Sciatic nerve (tissue), 2 donors: Measurements from ENCODE around the gene ZNF385B. TPM values are rescaled to one million over a fixed set of nuclear protein-coding genes. Genes with fewer than 3 reads are reported as not detected.

ENCODE experiments used
- ATAC-seq: fragments of 200-7000 bp; cut with Tn5 transposase; one replicate; pipeline ENCODE4 v1.9.1; 2020; ENCODE audit warnings: mild to moderate bottlenecking, moderate library complexity
- DNase-seq: peaks from one replicate; pipeline ENCODE4 v3.0.0-alpha.2; 2020; ENCODE audit warnings: low spot score
- intact Hi-C: fragments of 100-400 bp; cut with DNase I; formaldehyde crosslinking; loops from one replicate; pipeline ENCODE4 v1.14.2; 2022
- total RNA-seq: library from RNA; stranded (reverse); fragmentation: NEBNext Ultra II Directional; extraction: Animal tissue kit (Norgen Biotek cat#: 25700); gene quantifications from one replicate; pipeline ENCODE4 v1.2.1, GENCODE V29; 2021
- donor health status: DM: no; HTN: no; CAD: no.
- donor health status: DM: no; HTN: no; CAD: no.

The ZNF385B gene
- total RNA-seq, 1 donor from 2014 or later, result 5.3 TPM

DNA sequence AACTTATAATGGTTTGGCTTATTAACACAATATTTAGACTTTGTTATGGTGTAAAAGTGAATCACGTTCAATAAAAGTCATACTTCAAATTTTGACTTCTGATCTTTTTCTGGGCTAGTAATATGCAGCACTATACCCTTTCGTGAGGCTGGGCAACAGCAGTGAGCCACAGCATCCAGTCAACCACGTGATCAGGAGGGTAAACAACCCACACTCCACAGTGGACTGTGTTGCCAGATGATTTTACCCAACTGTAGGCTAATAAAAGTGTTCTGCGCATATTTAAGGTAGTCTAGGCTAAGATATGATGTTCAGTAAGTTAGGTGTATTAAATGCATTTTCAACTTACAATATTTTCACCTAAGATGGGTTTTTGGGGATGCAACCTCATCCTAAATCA, 148.6 kb downstream of the ZNF385B start:
- DNase-seq, result no peak
- ATAC-seq, result no peak
- intact Hi-C loops, result no loop called here

DNA sequence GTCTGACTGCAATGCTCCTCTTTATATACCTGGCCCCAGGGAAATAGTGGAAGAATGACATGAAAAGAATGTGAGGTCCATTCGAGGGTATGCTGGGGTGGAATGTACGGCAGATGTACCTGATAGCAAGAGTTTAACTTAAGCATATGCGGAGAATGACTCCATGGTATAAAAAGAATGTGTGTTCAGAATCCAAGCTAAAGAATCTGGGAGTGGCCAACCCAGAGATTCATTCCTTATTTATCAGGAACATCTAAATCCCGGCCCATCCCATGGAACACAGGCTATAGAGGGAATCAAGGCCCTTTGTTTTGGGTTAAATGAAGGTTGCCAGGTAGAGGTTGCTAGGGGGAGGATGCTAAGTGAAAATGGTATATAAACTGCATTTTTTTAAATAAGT, 150.0 kb downstream of the ZNF385B start:
- intact Hi-C loops, result no loop called here
- DNase-seq, result no peak
- no peak for ATAC-seq

- DNase-seq, result no peak
Observed at GRCh38 chr2:179703702-179704101, 157.7 kb downstream of the ZNF385B start.

GRCh38 chr2:179702912-179703311, 158.5 kb downstream of the ZNF385B start:
- no peak for ATAC-seq
- intact Hi-C loops, result no loop called here
- DNase-seq, result no peak

More at GRCh38 chr2:179703702-179704101, 157.7 kb downstream of the ZNF385B start:
- ATAC-seq, result no peak
- intact Hi-C loops, result no loop called here

DNA sequence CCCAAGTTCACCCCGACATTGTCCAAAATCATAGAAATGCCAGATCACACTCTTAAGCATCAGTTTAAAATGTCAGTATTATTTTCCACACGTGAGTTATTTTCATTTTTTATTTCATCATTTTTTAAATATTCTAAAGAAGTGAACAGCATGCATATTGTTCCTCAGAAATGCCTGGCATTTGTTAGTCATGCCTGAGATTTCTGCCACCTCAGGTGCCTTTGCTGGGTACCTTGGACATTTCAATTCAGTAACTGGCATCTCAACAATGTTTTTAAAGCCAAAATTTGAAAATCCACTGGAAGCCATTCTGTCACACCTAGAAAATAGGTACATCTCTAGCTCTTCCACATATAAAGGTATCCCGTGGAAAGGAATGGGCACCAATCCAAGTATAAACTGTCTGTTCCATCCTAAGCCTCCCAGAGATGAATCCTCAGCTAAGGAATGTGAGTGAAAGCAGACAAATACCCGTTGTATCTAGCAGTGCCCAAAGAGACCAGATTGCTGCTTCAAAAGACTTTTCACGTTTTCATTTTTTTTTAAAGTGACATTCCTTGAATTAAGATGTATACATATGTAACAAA, 159.8 kb downstream of the ZNF385B start:
- no peak for ATAC-seq
- DNase-seq, result no peak
- intact Hi-C loops, result no loop called here

GRCh38 chr2:179695486-179695885, 165.9 kb downstream of the ZNF385B start:
- no peak for DNase-seq
- ATAC-seq, result no peak
- intact Hi-C loops, result no loop called here

DNA sequence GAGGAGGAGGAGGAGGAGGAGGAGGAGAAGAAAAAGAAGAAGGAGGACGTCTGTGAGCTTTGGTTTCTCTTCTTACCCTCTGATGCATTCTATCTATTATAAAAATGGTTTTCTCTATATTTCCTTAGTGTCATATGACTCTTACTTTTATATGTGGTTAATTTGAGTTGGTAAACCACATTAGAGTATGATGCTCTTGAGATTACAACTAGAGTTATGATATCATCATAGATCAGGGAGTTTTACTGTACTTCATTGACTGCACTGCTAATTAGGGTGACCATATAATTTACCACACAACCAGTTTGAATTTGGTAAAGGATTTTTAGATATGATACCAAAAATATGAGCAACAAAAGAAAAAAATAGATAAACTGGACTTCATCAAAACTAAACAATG, 166.4 kb downstream of the ZNF385B start:
- no peak for ATAC-seq
- intact Hi-C loops, result no loop called here

DNA sequence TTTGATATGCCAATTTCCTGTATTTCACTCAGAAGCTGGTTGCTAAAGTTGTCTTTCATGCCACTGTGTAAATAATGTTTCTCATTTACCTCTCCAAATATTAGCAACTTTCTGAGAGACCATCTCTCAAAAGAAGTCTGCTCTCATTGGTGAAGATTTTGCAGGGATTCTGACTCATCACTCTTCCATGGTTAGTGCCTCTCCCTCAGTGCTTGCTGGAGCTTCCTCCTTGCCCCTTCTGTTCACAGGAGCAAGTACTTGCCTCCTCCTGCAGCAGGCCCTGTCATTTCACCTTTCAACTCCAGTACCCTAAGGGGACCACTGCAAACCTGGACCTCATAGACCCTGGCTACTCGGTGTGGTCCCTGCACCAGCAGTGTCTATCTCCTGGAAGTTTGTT, 168.8 kb downstream of the ZNF385B start:
- intact Hi-C loops, result no loop called here
- ATAC-seq (no peak), DNase-seq (no peak)

More for the DNA sequence above, 166.4 kb downstream of the ZNF385B start:
- DNase-seq, result no peak

DNA sequence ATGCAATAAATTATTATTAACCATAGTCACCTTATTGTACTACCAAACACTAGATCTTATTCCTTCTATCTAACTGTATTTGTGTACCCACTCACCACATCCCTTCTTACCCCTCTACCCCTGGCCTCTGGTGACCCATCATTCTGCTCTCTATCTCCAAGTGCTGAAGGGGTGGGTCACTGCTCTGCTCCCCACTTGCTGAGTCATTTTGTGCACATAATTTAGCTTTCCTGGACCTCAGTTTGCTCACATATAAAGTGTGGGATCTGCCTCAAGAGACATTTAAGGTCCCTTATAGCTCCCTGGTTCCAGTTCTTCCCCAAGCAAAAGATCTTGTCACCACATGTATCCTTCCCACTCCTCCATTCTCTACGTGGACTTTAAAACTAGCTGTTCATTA, 169.4 kb downstream of the ZNF385B start:
- intact Hi-C loops, result no loop called here
- DNase-seq (no peak), ATAC-seq (no peak)

GRCh38 chr2:179691235-179691634, 170.2 kb downstream of the ZNF385B start:
- no peak for ATAC-seq
- no peak for DNase-seq
- intact Hi-C loops, result no loop called here

GRCh38 chr2:179686718-179687342, 174.6 kb downstream of the ZNF385B start:
- DNase-seq, result no peak
- intact Hi-C loops, result no loop called here
- no peak for ATAC-seq

DNA sequence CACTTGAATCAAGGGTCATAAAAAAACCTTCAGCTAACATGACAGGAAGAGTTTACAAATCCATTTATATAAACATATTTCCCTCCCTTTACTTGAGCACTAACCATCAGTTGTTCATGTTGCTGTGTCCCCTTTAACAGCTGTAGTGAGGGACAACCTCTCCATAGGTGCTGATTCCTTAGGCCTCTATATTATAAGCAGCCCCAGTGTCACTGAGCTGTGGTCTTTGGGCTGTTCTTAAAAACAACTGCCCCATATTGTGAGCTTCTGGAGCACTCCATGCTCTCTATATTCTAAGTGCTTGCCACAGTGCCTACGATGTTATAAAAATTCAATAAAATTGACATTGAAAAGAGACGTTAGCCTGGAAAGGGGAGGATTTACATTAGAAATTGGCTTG, 175.3 kb downstream of the ZNF385B start:
- no peak for ATAC-seq

DNA sequence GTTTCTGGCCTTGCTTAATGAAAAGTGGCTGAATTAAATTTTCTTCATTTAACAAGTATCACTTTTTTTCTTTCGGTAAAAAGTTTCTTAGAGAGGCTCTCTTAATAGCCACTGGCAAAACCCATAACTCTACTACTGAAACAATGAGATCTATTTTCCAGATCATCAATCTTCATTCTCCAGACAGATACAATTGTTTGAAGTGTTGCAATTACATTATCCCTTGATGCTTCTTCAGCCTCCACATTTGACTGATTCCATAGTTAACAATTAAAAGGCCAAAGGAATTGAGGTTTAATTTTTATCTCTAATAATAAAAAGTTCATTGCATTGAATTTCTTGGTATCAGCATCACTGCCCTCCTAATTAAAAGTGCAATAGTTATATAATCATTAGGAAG, 176.3 kb downstream of the ZNF385B start:
- intact Hi-C loops, result no loop called here
- no peak for DNase-seq

More for the DNA sequence above, 175.3 kb downstream of the ZNF385B start:
- no peak for DNase-seq
- intact Hi-C loops, result no loop called here

DNA sequence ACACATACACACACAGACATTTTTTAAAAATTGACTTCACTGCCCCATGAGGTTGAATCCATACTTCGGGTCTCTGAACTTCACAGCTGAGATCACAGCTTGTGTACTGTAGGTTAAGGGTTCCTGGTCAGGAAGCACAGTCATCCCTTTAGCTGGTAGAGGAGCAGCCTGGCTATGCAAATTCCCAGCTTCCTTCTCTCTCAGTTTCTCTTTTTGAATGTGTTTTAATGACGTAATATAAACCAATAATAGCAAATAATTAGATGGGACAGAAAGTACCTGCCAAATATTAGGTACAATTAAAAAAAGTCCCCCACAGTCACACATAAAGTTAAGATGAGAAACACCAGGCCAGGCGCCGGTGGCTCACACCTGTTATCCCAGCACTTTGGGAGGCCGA, 178.7 kb downstream of the ZNF385B start:
- DNase-seq (no peak), ATAC-seq (no peak)
- intact Hi-C loops, result no loop called here

More for the DNA sequence above, 176.3 kb downstream of the ZNF385B start:
- ATAC-seq, result no peak

DNA sequence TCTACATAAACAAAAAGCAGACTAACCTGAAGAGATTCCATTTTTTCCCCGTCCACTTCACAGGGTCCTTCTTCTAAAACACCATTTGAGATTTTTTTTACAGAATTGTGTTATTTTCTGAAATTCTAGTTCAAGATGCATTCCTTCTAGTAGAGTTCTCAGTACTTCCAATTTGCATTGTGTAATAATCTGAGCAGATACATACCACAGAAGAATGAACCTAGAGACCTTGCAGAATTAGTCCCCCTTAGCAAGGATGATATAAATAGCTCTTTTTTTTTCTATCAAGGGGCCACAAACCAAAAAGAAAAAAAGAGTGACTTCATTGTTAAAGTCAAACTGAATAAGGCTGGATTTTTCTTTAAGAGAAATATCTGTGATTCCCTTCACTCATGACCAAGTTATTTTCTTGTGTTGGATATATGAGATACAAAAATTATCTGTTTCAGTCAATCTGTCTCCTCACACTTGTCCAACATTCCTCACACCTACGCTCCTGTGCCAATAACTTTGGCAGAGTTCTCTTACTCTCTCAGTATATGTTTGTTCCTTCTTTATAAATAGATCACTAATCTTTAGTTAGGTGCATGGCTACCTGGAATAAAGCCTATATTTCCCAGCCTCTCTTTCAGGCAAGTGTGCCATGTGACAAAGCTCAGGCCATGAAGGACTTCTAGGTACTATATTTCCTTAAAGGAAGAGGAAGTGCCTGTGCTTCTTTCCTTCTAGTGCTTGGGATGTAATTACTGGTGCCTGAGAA, 183.5 kb downstream of the ZNF385B start:
- no peak for DNase-seq
- intact Hi-C loops, result no loop called here
- ATAC-seq, result no peak

GRCh38 chr2:179677077-179677688, 184.2 kb downstream of the ZNF385B start:
- DNase-seq (no peak), ATAC-seq (peak; percentile 22)
- intact Hi-C loops, result no loop called here

DNA sequence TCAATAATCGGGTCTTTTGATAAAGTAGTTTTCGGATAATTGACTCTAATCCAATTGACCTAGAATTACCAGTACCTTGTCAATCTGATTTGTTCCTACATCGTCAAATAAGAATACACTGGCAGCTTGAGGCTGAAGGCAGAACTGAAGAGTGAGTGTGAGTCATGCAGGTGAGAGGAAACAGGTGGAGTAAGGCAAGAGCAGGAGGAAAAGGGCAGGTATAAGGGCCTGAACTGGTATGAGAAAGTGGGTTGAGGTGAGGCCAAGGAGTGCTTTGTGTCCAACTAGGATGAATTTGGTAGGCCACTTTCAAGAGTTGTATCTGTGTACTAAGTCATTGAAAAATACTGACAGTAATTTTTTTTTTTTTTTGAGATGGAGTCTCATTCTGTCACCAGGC, 186.0 kb downstream of the ZNF385B start:
- intact Hi-C loops, result no loop called here
- DNase-seq (no peak), ATAC-seq (no peak)

- DNase-seq (no peak), ATAC-seq (peak; percentile 41)
- intact Hi-C loops, result loop anchor here (5.0 kb wide), 1 partner anchor 1969 kb away; no protein-coding TSS in a partner anchor
Observed at GRCh38 chr2:179671043-179671981, 190.1 kb downstream of the ZNF385B start.

DNA sequence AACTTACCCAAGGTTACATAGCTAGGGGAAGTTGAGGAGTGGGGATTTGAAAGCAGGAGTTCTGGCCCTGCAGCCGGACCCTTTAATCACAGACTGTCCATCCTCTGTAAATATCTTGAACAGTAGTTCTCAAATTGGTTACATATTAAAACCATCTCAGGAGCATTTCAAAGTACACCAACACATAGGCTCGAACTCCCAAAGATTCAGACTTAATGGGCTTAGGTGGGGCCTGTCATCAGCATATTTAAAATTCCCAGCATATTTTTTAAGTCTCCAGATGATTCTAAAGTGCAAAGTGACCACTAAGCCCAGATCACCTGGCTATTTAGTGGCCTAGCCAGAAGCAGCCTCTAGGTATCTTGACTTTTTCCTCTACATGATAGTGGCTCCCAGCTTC, 192.2 kb downstream of the ZNF385B start:
- intact Hi-C loops, result no loop called here
- ATAC-seq (no peak), DNase-seq (no peak)
